Erythroblast (primary cell): ENCODE data around the gene ADSS2.

Experiments
- DNase-seq, 2 experiments: peaks; one replicate each; lab custom pipeline; 2025; lab: John Stamatoyannopoulos, UW
- GATA1 ChIP-seq: IDR thresholded peaks from 2 replicates; pipeline ENCODE4 v1.6.1; 2011; ENCODE audit warnings: low read depth, mild to moderate bottlenecking, control low read depth, low read length, moderate library complexity
- POLR2A ChIP-seq: IDR thresholded peaks from 2 replicates; pipeline ENCODE4 v1.6.1; 2011; ENCODE audit warnings: mild to moderate bottlenecking, low read length

The ADSS2 gene

GRCh38 chr1:244435562-244436205 lies 16.0 kb downstream of the ADSS2 start:
- no peak for DNase-seq
- TF ChIP-seq GATA1 (no peak), POLR2A (no peak)

GRCh38 chr1:244431166-244431565 lies 20.5 kb downstream of the ADSS2 start:
- no peak for TF ChIP-seq GATA1
- no peak for TF ChIP-seq POLR2A
- no peak for DNase-seq

- no peak for DNase-seq
- no peak for TF ChIP-seq POLR2A
- no peak for TF ChIP-seq GATA1
Observed at GRCh38 chr1:244429818-244430217, 21.9 kb downstream of the ADSS2 start.

- no peak for DNase-seq
- TF ChIP-seq GATA1 (no peak), POLR2A (no peak)
Observed at GRCh38 chr1:244427647-244428046, 24.1 kb downstream of the ADSS2 start.

- no peak for DNase-seq
- no peak for TF ChIP-seq POLR2A
Observed at GRCh38 chr1:244424649-244425334, 26.9 kb downstream of the ADSS2 start.

GRCh38 chr1:244422174-244422573 lies 29.5 kb downstream of the ADSS2 start:
- no peak for DNase-seq
- no peak for TF ChIP-seq POLR2A
- no peak for TF ChIP-seq GATA1

- no peak for DNase-seq
- no peak for TF ChIP-seq GATA1
- no peak for TF ChIP-seq POLR2A
Observed at GRCh38 chr1:244419024-244419423, 32.7 kb downstream of the ADSS2 start.

- TF ChIP-seq POLR2A = no peak
- no peak for TF ChIP-seq GATA1
- no peak for DNase-seq
Observed at GRCh38 chr1:244414543-244414942, 37.2 kb downstream of the ADSS2 start.

- DNase-seq = no peak
- TF ChIP-seq POLR2A (no peak), GATA1 (no peak)
Observed at GRCh38 chr1:244413736-244414135, 38.0 kb downstream of the ADSS2 start.

- no peak for DNase-seq
Observed at GRCh38 chr1:244412176-244412575, 39.5 kb downstream of the ADSS2 start.

GRCh38 chr1:244409701-244410100 lies 42.0 kb downstream of the ADSS2 start:
- no peak for TF ChIP-seq GATA1
- TF ChIP-seq POLR2A = no peak
- DNase-seq = no peak

More at GRCh38 chr1:244412176-244412575, 39.5 kb downstream of the ADSS2 start:
- TF ChIP-seq POLR2A (no peak), GATA1 (no peak)

GRCh38 chr1:244406337-244406736 lies 45.4 kb downstream of the ADSS2 start:
- no peak for DNase-seq
- no peak for TF ChIP-seq GATA1
- TF ChIP-seq POLR2A = no peak

- no peak for DNase-seq
- TF ChIP-seq GATA1 = no peak
- no peak for TF ChIP-seq POLR2A
Observed at GRCh38 chr1:244405856-244406255, 45.9 kb downstream of the ADSS2 start.

- DNase-seq = no peak
- no peak for TF ChIP-seq POLR2A
- no peak for TF ChIP-seq GATA1
Observed at GRCh38 chr1:244403431-244403830, 48.3 kb downstream of the ADSS2 start.
